DMS114 treated with DMSO at 0.1 percent for 48 hours (cell line): ENCODE results near the gene EXOSC5.
"Not testable (repeated sequence)": the region's sequence is repeated elsewhere in the genome, so short reads cannot be mapped to it uniquely, and the experiment has no call there.

Experiments used
- DNase-seq: peaks from one replicate; lab custom pipeline; 2025; ENCODE audit not compliant: unreplicated experiment; lab: John Stamatoyannopoulos, UW

Gene EXOSC5

GRCh38 chr19:41371541-41371940, 25.6 kb downstream of the EXOSC5 start:
- DNase-seq: no peak

- not testable (repeated sequence) for DNase-seq
These were observed 26.0 kb downstream of the EXOSC5 start for GRCh38 chr19:41371119-41371518.

GRCh38 chr19:41369769-41370168, 27.4 kb downstream of the EXOSC5 start:
- DNase-seq: no peak

- DNase-seq: no peak
These were observed 29.3 kb downstream of the EXOSC5 start for GRCh38 chr19:41367848-41368301.

- no peak for DNase-seq
These were observed 31.1 kb downstream of the EXOSC5 start for GRCh38 chr19:41366089-41366488.

GRCh38 chr19:41364524-41365391, 32.4 kb downstream of the EXOSC5 start:
- DNase-seq: no peak

- DNase-seq: peak; percentile 99
These were observed 33.2 kb downstream of the EXOSC5 start, which contains the start of gene B9D2 for GRCh38 chr19:41363753-41364523. TSS of gene B9D2 (minus strand) at chr19:41364149. CDS start at chr19:41363519, 630 bp downstream.

- DNase-seq: no peak
These were observed 33.8 kb downstream of the EXOSC5 start for GRCh38 chr19:41363371-41363752.

GRCh38 chr19:41362143-41362847, 34.9 kb downstream of the EXOSC5 start:
- no peak for DNase-seq

- no peak for DNase-seq
These were observed 37.4 kb downstream of the EXOSC5 start for GRCh38 chr19:41359741-41360140.

- DNase-seq: no peak
These were observed 39.4 kb downstream of the EXOSC5 start for GRCh38 chr19:41357746-41358145.

- DNase-seq: no peak
These were observed 40.0 kb downstream of the EXOSC5 start for GRCh38 chr19:41356984-41357739.

GRCh38 chr19:41355802-41356201, 41.4 kb downstream of the EXOSC5 start:
- no peak for DNase-seq

GRCh38 chr19:41355035-41355434, 42.1 kb downstream of the EXOSC5 start:
- no peak for DNase-seq

GRCh38 chr19:41354343-41354953, 42.7 kb downstream of the EXOSC5 start:
- no peak for DNase-seq

GRCh38 chr19:41353466-41354342, 43.5 kb downstream of the EXOSC5 start, which contains the start of gene TGFB1:
TSS of gene TGFB1 (minus strand) at chr19:41353922. CDS start at chr19:41353044, 878 bp downstream.
- peak; percentile 47 for DNase-seq

- DNase-seq: no peak
These were observed 44.3 kb downstream of the EXOSC5 start for GRCh38 chr19:41352609-41353465.

GRCh38 chr19:41352279-41352608, 44.9 kb downstream of the EXOSC5 start:
- DNase-seq: no peak
